ENCODE measurements around the gene MYO16.

Gene MYO16

GRCh38 chr13:108667205-108667604 is 37.8 kb downstream of the MYO16 start:
- DNase-seq = no peak

GRCh38 chr13:108669381-108669780 is 40.0 kb downstream of the MYO16 start:
- no peak for DNase-seq

GRCh38 chr13:108674346-108674745 is 44.9 kb downstream of the MYO16 start:
- no peak for DNase-seq

- DNase-seq = no peak
Measured at GRCh38 chr13:108674771-108675170, 45.4 kb downstream of the MYO16 start.

- DNase-seq = no peak
Measured at GRCh38 chr13:108676620-108677019, 47.2 kb downstream of the MYO16 start.

GRCh38 chr13:108677806-108678205 is 48.4 kb downstream of the MYO16 start:
- DNase-seq = no peak

- no peak for DNase-seq
Measured at GRCh38 chr13:108680011-108680410, 50.6 kb downstream of the MYO16 start.

GRCh38 chr13:108681986-108682575 is 52.7 kb downstream of the MYO16 start:
- DNase-seq = no peak

GRCh38 chr13:108682714-108683113 is 53.3 kb downstream of the MYO16 start:
- no peak for DNase-seq

- DNase-seq = no peak
Measured at GRCh38 chr13:108686027-108686426, 56.6 kb downstream of the MYO16 start.

- DNase-seq = no peak
Measured at GRCh38 chr13:108690726-108691125, 61.3 kb downstream of the MYO16 start.

GRCh38 chr13:108700422-108701170 is 71.2 kb downstream of the MYO16 start:
- DNase-seq = no peak

- no peak for DNase-seq
Measured at GRCh38 chr13:108702171-108702570, 72.8 kb downstream of the MYO16 start.

GRCh38 chr13:108705031-108705430 is 75.6 kb downstream of the MYO16 start:
- no peak for DNase-seq

- DNase-seq = no peak
Measured at GRCh38 chr13:108707584-108707983, 78.2 kb downstream of the MYO16 start.

GRCh38 chr13:108708921-108709320 is 79.5 kb downstream of the MYO16 start:
- DNase-seq = no peak

GRCh38 chr13:108711386-108711785 is 82.0 kb downstream of the MYO16 start:
- DNase-seq = no peak

GRCh38 chr13:108725471-108725870 is 96.1 kb downstream of the MYO16 start:
- DNase-seq = no peak

- DNase-seq = no peak
Measured at GRCh38 chr13:108728370-108728769, 99.0 kb downstream of the MYO16 start.

- DNase-seq = no peak
Measured at GRCh38 chr13:108733022-108733560, 103.7 kb downstream of the MYO16 start.

GRCh38 chr13:108734676-108735075 is 105.3 kb downstream of the MYO16 start:
- DNase-seq = no peak

- DNase-seq = no peak
Measured at GRCh38 chr13:108741930-108742329, 112.5 kb downstream of the MYO16 start.

- DNase-seq = no peak
Measured at GRCh38 chr13:108742701-108743451, 113.5 kb downstream of the MYO16 start.

- DNase-seq = no peak
Measured at GRCh38 chr13:108743522-108743921, 114.1 kb downstream of the MYO16 start.
